Keratinocyte (primary cell): Measurements from ENCODE around the gene GHRHR. TPM values are rescaled to one million over a fixed set of nuclear protein-coding genes. Genes with fewer than 3 reads are reported as not detected.

ENCODE experiments used
- DNase-seq: peaks from one replicate; pipeline ENCODE4 v3.0.0-alpha.2; 2011; ENCODE audit warnings: low read depth, missing footprints, low spot score
- FAIRE-seq: peaks from 2 replicates; lab custom pipeline; 2011; peaks lifted over from hg19 to GRCh38; lab: Jason Lieb, UNC
- H2AFZ ChIP-seq: 2 replicates; pipeline ENCODE4 v1.6.0; 2012; ENCODE audit warnings: low read length, control low read depth, inconsistent platforms; ENCODE audit not compliant: control insufficient read depth
- H3K27ac ChIP-seq: 2 replicates; pipeline ENCODE4 v1.5.1; 2011; ENCODE audit warnings: low read length; ENCODE audit not compliant: control insufficient read depth, insufficient read depth
- H3K27me3 ChIP-seq: 3 replicates; pipeline ENCODE4 v1.6.0; 2011; ENCODE audit warnings: low read length; ENCODE audit not compliant: control insufficient read depth, insufficient read depth; ENCODE audit errors: extremely low read depth
- H3K36me3 ChIP-seq, 2 experiments: 2 replicates in 1 of 2; 3 replicates in 1 of 2; pipeline ENCODE4 v1.5.1; 2011; ENCODE audit warnings: low read length in 2 of 2, mild to moderate bottlenecking in 1 of 2; ENCODE audit not compliant: control insufficient read depth in 2 of 2, insufficient read depth in 2 of 2; ENCODE audit errors: extremely low read depth in 1 of 2
- H3K4me1 ChIP-seq: 3 replicates; pipeline ENCODE4 v1.5.1; 2011; ENCODE audit warnings: low read length; ENCODE audit not compliant: control insufficient read depth, insufficient read depth; ENCODE audit errors: extremely low read depth
- H3K4me2 ChIP-seq: 3 replicates; pipeline ENCODE4 v1.6.0; 2011; ENCODE audit warnings: low read depth, low read length; ENCODE audit not compliant: control insufficient read depth, insufficient read depth; ENCODE audit errors: extremely low read depth
- H3K4me3 ChIP-seq, 3 experiments: fragments of 200-600 bp in 1 of 3; sonication (generic) in 1 of 3; 2 replicates in 2 of 3; 3 replicates in 1 of 3; pipeline ENCODE4 v1.5.1; 2011 to 2016; ENCODE audit warnings: low read length in 3 of 3, mild to moderate bottlenecking in 3 of 3, control low read depth in 2 of 3, inconsistent platforms in 1 of 3, low read depth in 1 of 3, mixed read lengths in 1 of 3, mixed run types in 1 of 3, moderate library complexity in 1 of 3; ENCODE audit not compliant: control insufficient read depth in 2 of 3, insufficient read depth in 2 of 3; ENCODE audit errors: extremely low read depth in 1 of 3
- H3K79me2 ChIP-seq: 2 replicates; pipeline ENCODE4 v1.6.0; 2012; ENCODE audit warnings: low read length; ENCODE audit not compliant: control insufficient read depth, insufficient read depth
- H3K9ac ChIP-seq: 3 replicates; pipeline ENCODE4 v1.6.0; 2011; ENCODE audit warnings: low read length; ENCODE audit not compliant: control insufficient read depth, insufficient read depth; ENCODE audit errors: extremely low read depth
- H3K9me1 ChIP-seq: 3 replicates; pipeline ENCODE4 v1.6.0; 2011; ENCODE audit warnings: low read length; ENCODE audit not compliant: control insufficient read depth, insufficient read depth; ENCODE audit errors: extremely low read depth
- H3K9me3 ChIP-seq: 2 replicates; pipeline ENCODE4 v1.5.1; 2012; ENCODE audit warnings: low read depth, low read length; ENCODE audit not compliant: control insufficient read depth
- H4K20me1 ChIP-seq: 3 replicates; pipeline ENCODE4 v1.6.0; 2011; ENCODE audit warnings: low read length; ENCODE audit not compliant: control insufficient read depth, insufficient read depth; ENCODE audit errors: extremely low read depth
- CTCF ChIP-seq, 3 experiments: IDR thresholded peaks in 1 of 3; conservative IDR thresholded peaks in 1 of 3; optimal IDR thresholded peaks in 1 of 3; 2 replicates in 2 of 3; 3 replicates in 1 of 3; pipeline versions ENCODE3 to v1.5.1; 2011; ENCODE audit warnings: low read length in 3 of 3, mild to moderate bottlenecking in 3 of 3, moderate library complexity in 2 of 3, control low read depth in 1 of 3, inconsistent platforms in 1 of 3; ENCODE audit not compliant: insufficient read depth in 2 of 3; ENCODE audit errors: extremely low read depth in 1 of 3
- EZH2 ChIP-seq: IDR thresholded peaks from one replicate; pipeline ENCODE4 v1.6.1; 2012; ENCODE audit warnings: inconsistent platforms, mild to moderate bottlenecking, low read length, moderate library complexity
- dilution Hi-C: fragments of 300-500 bp; cut with MboI; formaldehyde crosslinking; loops from one replicate; pipeline ENCODE4 v1.7.0; 2020; ENCODE audit warnings: low sequenced_read_pairs; ENCODE audit not compliant: extremely low pct_ligation_motif_present
- polyA plus RNA-seq, 5 experiments: library from polyadenylated mRNA; depleted of rRNA in 3 of 5; stranded (reverse) in 3 of 5; stranded (forward) in 1 of 5; unstranded in 1 of 5; fragments of >200 nt; gene quantifications; 1 replicate in 1 of 5; 2 replicates in 3 of 5; 3 replicates in 1 of 5; pipeline versions ENCODE4 v1.2.1 to v1.2.3, GENCODE V29; 2011 to 2012; ENCODE audit warnings: missing spikeins in 2 of 5, low read depth in 1 of 5, low replicate concordance in 1 of 5

The GHRHR gene
- polyA plus RNA-seq, 1 donor (not counting 4 experiments of a cell fraction or from before 2014, with no cell fraction given) = not detected

DNA sequence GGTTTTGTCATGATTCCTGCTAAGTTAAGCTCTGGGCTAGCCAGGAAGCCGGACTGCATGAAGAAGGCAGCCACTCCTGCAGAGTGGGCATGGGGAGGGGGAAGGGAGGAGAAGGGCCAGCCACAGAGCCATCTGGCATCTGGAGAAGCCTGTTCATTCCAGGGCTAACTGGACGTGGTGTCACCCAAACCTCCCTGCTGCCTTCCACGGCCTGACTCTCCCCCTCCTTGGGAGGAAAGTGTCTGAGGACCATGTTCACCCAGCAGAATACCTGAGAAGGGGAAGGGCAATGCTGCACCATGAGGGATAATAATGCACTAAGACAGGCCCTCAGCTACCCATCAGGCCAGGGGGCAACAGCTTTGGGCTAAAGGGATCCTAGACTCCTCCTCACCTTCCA lies 36.7 kb upstream of the GHRHR start:
- H3K27me3 ChIP-seq = peaks cover 4% of the 10 kb centered on the region
- dilution Hi-C loops = no loop called here

DNA sequence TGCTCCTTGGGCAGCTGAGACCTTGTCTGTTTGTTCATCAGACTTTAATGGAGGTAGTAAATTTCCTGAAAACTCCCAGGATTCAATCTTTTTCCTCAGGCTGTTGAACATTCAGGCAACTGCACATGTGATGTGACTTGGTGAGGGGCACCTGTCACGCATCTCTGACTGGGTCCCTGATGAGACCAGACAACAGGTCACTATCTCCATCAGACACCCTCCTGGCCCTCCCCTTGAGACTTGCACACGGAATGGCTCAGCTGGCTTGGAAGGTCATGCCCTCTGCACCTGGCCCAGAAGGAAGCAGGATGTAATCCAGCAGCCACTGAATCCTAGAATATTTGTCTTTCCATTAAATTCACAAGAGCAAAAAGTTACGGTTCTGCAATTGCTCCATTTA lies 36.2 kb upstream of the GHRHR start:
- Histone ChIP-seq H3K9me1 (no peaks in the 10 kb centered on the region), H4K20me1 (no peaks in the 10 kb centered on the region), H3K4me2 (no peak overlapping the region), H3K27me3 (peaks cover 4% of the 10 kb centered on the region), H3K27ac (no peak overlapping the region), H3K4me1 (peaks cover 6% of the 10 kb centered on the region), H3K36me3 (no peaks in the 10 kb centered on the region), H3K9ac (no peak overlapping the region), H2AFZ (no peak overlapping the region), H3K79me2 (no peaks in the 10 kb centered on the region), H3K9me3 (peaks cover 5% of the 10 kb centered on the region), H3K4me3 (no peak overlapping the region)
- TF ChIP-seq EZH2 (no peak), CTCF (optimal IDR thresholded peaks at IDR 0.05 in 1 of 3, IDR thresholded peaks at IDR 0.05 in 1 of 3, conservative IDR thresholded peaks at IDR 0.05 in 1 of 3; ENCODE audit: extremely low read depth in 1 of 3, insufficient read depth in 2 of 3, low read length in 3 of 3) (no peak)
- dilution Hi-C loops = no loop called here
- no peak for FAIRE-seq
- DNase-seq = no peak

More for the DNA sequence above, 36.7 kb upstream of the GHRHR start:
- no peaks in the 10 kb centered on the region for H3K9me1 ChIP-seq
- peaks cover 5% of the 10 kb centered on the region for H3K9me3 ChIP-seq
- H3K4me2 ChIP-seq = no peak overlapping the region
- H3K4me3 ChIP-seq = no peak overlapping the region
- H3K9ac ChIP-seq = no peak overlapping the region
- FAIRE-seq (no peak), DNase-seq (no peak)
- no peaks in the 10 kb centered on the region for H3K36me3 ChIP-seq
- H2AFZ ChIP-seq = no peak overlapping the region
- H4K20me1 ChIP-seq = no peaks in the 10 kb centered on the region
- TF ChIP-seq EZH2 = no peak
- TF ChIP-seq CTCF (optimal IDR thresholded peaks at IDR 0.05 in 1 of 3, IDR thresholded peaks at IDR 0.05 in 1 of 3, conservative IDR thresholded peaks at IDR 0.05 in 1 of 3; ENCODE audit: extremely low read depth in 1 of 3, insufficient read depth in 2 of 3, low read length in 3 of 3) = no peak
- H3K79me2 ChIP-seq = no peaks in the 10 kb centered on the region
- peaks cover 6% of the 10 kb centered on the region for H3K4me1 ChIP-seq
- no peak overlapping the region for H3K27ac ChIP-seq
